ENCODE data around the gene REV3L.
"Not testable (repeated sequence)": the region's sequence is repeated elsewhere in the genome, so short reads cannot be mapped to it uniquely, and the experiment has no call there.

GRCh38 chr6:111476061-111476460, 7.0 kb downstream of the REV3L start:
- TF ChIP-seq CTCF (IDR thresholded peaks at IDR 0.05; ENCODE audit: low read depth, low read length); EZH2phosphoT487 (IDR thresholded peaks at IDR 0.05; ENCODE audit: low read depth): not testable (repeated sequence)

Data from OCI-LY3 (cell line).